K562 treated with DMSO at 1 percent for 4 hours (cell line): ENCODE measurements around the gene OR14J1. TPM values are rescaled to one million over a fixed set of nuclear protein-coding genes. Genes with fewer than 3 reads are reported as not detected.

ENCODE experiments used
- total RNA-seq: library from RNA; unstranded; fragments of 300-600 nt; gene quantifications from 2 replicates; pipeline ENCODE4 v1.2.3, GENCODE V29; 2022; ENCODE audit not compliant: insufficient read depth

The OR14J1 gene, protein sequence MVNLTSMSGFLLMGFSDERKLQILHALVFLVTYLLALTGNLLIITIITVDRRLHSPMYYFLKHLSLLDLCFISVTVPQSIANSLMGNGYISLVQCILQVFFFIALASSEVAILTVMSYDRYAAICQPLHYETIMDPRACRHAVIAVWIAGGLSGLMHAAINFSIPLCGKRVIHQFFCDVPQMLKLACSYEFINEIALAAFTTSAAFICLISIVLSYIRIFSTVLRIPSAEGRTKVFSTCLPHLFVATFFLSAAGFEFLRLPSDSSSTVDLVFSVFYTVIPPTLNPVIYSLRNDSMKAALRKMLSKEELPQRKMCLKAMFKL
- total RNA-seq = not detected in 2 replicates

DNA sequence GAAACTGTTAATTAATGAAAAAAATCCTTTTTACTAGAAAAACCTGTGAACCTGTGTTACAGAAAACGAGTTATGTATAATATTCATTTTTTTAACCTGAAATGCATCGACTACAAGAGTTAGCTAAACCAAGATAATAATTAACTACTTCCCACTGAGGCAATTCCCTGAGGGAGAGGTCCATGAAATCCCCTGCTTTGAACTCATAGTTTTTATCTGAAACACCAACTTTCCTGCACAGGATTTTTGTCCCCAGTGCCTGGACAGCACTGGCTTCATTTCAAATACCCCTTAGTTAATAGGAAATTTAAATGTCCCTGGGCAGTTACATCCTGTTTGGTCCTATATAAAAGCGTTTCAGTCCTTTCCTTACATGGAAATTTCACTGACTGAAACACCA lies at the start of gene OR14J1:
Gene OR14J1 (plus strand): TSS at position 386 of the 400 bp plus-strand sequence. CDS start 4,989 bp downstream, outside the sequence.

Other genes starting within 250 kb of the OR14J1 start
- gene OR2B3, start 214.4 kb upstream of the OR14J1 start, total RNA-seq = not detected in 2 replicates
- not detected in 2 replicates for gene OR2J1, start 202.2 kb upstream of the OR14J1 start, total RNA-seq
- gene OR2J3, start 193.6 kb upstream of the OR14J1 start, total RNA-seq = not detected in 2 replicates
- gene OR2J2, start 130.8 kb upstream of the OR14J1 start, total RNA-seq = not detected in 2 replicates
- not detected in 2 replicates for gene OR5V1, start 67.2 kb downstream of the OR14J1 start, total RNA-seq
- gene OR12D3, start 73.6 kb downstream of the OR14J1 start, total RNA-seq = not detected in 2 replicates
- not detected in 2 replicates for gene OR12D2, start 93.9 kb downstream of the OR14J1 start, total RNA-seq
- not detected in 2 replicates for gene OR12D1, start 113.2 kb downstream of the OR14J1 start, total RNA-seq
- gene OR10C1, start 137.6 kb downstream of the OR14J1 start, total RNA-seq = not detected in 2 replicates
- not detected in 2 replicates for gene OR11A1, start 155.4 kb downstream of the OR14J1 start, total RNA-seq
- gene OR2H1, start 155.5 kb downstream of the OR14J1 start, total RNA-seq = not detected in 2 replicates
- gene MAS1L, start 186.3 kb downstream of the OR14J1 start, total RNA-seq = not detected in 2 replicates